Pons (tissue), 1 donor: Measurements from ENCODE around the gene MGAT4C.
"Not testable (repeated sequence)": the region's sequence is repeated elsewhere in the genome, so short reads cannot be mapped to it uniquely, and the experiment has no call there.

Experiments used
- DNase-seq: peaks from one replicate; pipeline ENCODE4 v3.0.0-alpha.2; 2016; ENCODE audit warnings: low spot score

Gene MGAT4C

GRCh38 chr12:86126900-86127299, 129.3 kb downstream of the MGAT4C start:
- not testable (repeated sequence) for DNase-seq

GRCh38 chr12:86122846-86123468, 133.2 kb downstream of the MGAT4C start:
- no peak for DNase-seq

- no peak for DNase-seq
These were observed 138.0 kb downstream of the MGAT4C start for GRCh38 chr12:86118161-86118560.

- DNase-seq: no peak
These were observed 138.5 kb downstream of the MGAT4C start for GRCh38 chr12:86117711-86118110.

- DNase-seq: no peak
These were observed 152.1 kb downstream of the MGAT4C start for GRCh38 chr12:86104087-86104486.

- no peak for DNase-seq
These were observed 159.0 kb downstream of the MGAT4C start for GRCh38 chr12:86097161-86097560.

- DNase-seq: no peak
These were observed 164.5 kb downstream of the MGAT4C start for GRCh38 chr12:86091681-86092080.

- DNase-seq: no peak
These were observed 174.3 kb downstream of the MGAT4C start for GRCh38 chr12:86081843-86082242.

GRCh38 chr12:86059052-86059451, 197.1 kb downstream of the MGAT4C start:
- DNase-seq: not testable (repeated sequence)

- no peak for DNase-seq
These were observed 198.9 kb downstream of the MGAT4C start for GRCh38 chr12:86057092-86057845.

GRCh38 chr12:86052921-86053320, 203.3 kb downstream of the MGAT4C start:
- no peak for DNase-seq

GRCh38 chr12:86050010-86050409, 206.2 kb downstream of the MGAT4C start:
- no peak for DNase-seq

GRCh38 chr12:86044396-86044795, 211.8 kb downstream of the MGAT4C start:
- no peak for DNase-seq

GRCh38 chr12:86042062-86042461, 214.1 kb downstream of the MGAT4C start:
- no peak for DNase-seq

GRCh38 chr12:86018361-86018760, 237.8 kb downstream of the MGAT4C start:
- DNase-seq: no peak

- no peak for DNase-seq
These were observed 241.2 kb downstream of the MGAT4C start for GRCh38 chr12:86015026-86015425.

GRCh38 chr12:86006727-86007126, 249.5 kb downstream of the MGAT4C start:
- no peak for DNase-seq

GRCh38 chr12:85998074-85998473, 258.1 kb downstream of the MGAT4C start:
- DNase-seq: no peak

GRCh38 chr12:85996280-85996679, 259.9 kb downstream of the MGAT4C start:
- DNase-seq: no peak

GRCh38 chr12:85993746-85994145, 262.4 kb downstream of the MGAT4C start:
- no peak for DNase-seq

GRCh38 chr12:85985996-85986395, 270.2 kb downstream of the MGAT4C start:
- DNase-seq: no peak

- DNase-seq: no peak
These were observed 272.6 kb downstream of the MGAT4C start for GRCh38 chr12:85983601-85984000.

- DNase-seq: no peak
These were observed 276.6 kb downstream of the MGAT4C start for GRCh38 chr12:85979641-85980040.

- DNase-seq: no peak
These were observed 280.5 kb downstream of the MGAT4C start for GRCh38 chr12:85975716-85976115.
